Measurements from ENCODE around the gene TAL1.
A peak's percentile ranks its signal among the peaks of the same experiment; 100 is the strongest.

- no peak for TF ChIP-seq CTCF (IDR thresholded peaks at IDR 0.05)
- peak; percentile 86 for TF ChIP-seq EZH2 (IDR thresholded peaks at IDR 0.05)
Measured at GRCh38 chr1:47231301-47232186, 481 bp downstream of the TAL1 start.
